ENCODE results near the gene SPATC1L.

GRCh38 chr21:46130831-46131587, 53.2 kb downstream of the SPATC1L start:
- TF ChIP-seq CTCF (conservative IDR thresholded peaks at IDR 0.05; ENCODE audit: low read length) = no peak
- no peak for TF ChIP-seq EZH2phosphoT487 (IDR thresholded peaks at IDR 0.05; ENCODE audit: borderline replicate concordance, low read depth, low read length)

Data from OCI-LY7 (cell line).